ENCODE measurements around the gene TMED3. TPM values are rescaled to one million over a fixed set of nuclear protein-coding genes. Genes with fewer than 3 reads are reported as not detected.

The TMED3 gene
- total and polyA plus RNA-seq, 2 donors (not counting 1 experiment from before 2014, with no cell fraction given), result 20.7 to 32.5 TPM

- POLR2A ChIA-PET, result no interaction called here
Observed at GRCh38 chr15:79321876-79322275, 11.0 kb downstream of the TMED3 start.

GRCh38 chr15:79322306-79322705, 11.4 kb downstream of the TMED3 start:
- no peaks in the 10 kb centered on the region for H3K27me3 ChIP-seq (replicated peaks in 1 of 4; ENCODE audit: control extremely low read depth in 1 of 4, control insufficient read depth in 3 of 4, insufficient read depth in 4 of 4, low read length in 3 of 4)
- no peak for TF ChIP-seq CTCF (IDR thresholded peaks at IDR 0.05)
- Mint-ChIP-seq H3K4me3 (no peak overlapping the region), H3K9me3 (ENCODE audit: insufficient read depth) (no peaks in the 10 kb centered on the region), H3K27me3 (no peaks in the 10 kb centered on the region), H3K4me1 (no peaks in the 10 kb centered on the region), H3K27ac (no peak overlapping the region)
- H3K27ac ChIP-seq (ENCODE audit: low read length in 2 of 2), result no peak overlapping the region
- ATAC-seq (ENCODE audit: low read depth) (no peak), DNase-seq (no peak)
- no peak overlapping the region for H3K4me2 ChIP-seq (replicated peaks; ENCODE audit: low read depth, low read length, poor library complexity, severe bottlenecking)
- WGBS (ENCODE audit: insufficient coverage), result 98% methylated on average over 3 of the region's 3 CpGs
- H3K4me1 ChIP-seq (ENCODE audit: control insufficient read depth in 2 of 2, insufficient read depth in 2 of 2, low read length in 2 of 2), result no peaks in the 10 kb centered on the region
- intact Hi-C loops (cut with micrococcal nuclease), result no loop called here
- H4K20me1 ChIP-seq (ENCODE audit: control insufficient read depth, insufficient read depth, low read length, poor library complexity, severe bottlenecking), result peaks cover 22% of the 10 kb centered on the region
- CTCF ChIA-PET, result no interaction called here
- POLR2A ChIA-PET, result no interaction called here
- H3K36me3 ChIP-seq (replicated peaks in 1 of 2; ENCODE audit: control extremely low read depth in 1 of 2, control insufficient read depth in 1 of 2, extremely low read depth in 1 of 2, insufficient read depth in 2 of 2, low read length in 1 of 2), result peaks cover 7 to 61% of the 10 kb centered on the region in 2 experiments
- H3K4me3 ChIP-seq (ENCODE audit: control extremely low read depth in 1 of 5, extremely low read depth in 1 of 5, insufficient read depth in 1 of 5, low read depth in 2 of 5, low read length in 4 of 5), result no peak overlapping the region
- H2AFZ ChIP-seq (ENCODE audit: insufficient read depth, low read depth, low read length, poor library complexity, severe bottlenecking), result no peak overlapping the region
- H3K9me3 ChIP-seq (ENCODE audit: control extremely low read depth in 1 of 3, control insufficient read depth in 2 of 3, insufficient read depth in 1 of 3, low read length in 2 of 3), result no peaks in the 10 kb centered on the region
- no peaks in the 10 kb centered on the region for H3K79me2 ChIP-seq (ENCODE audit: control insufficient read depth, insufficient read depth, low read length)
- no peak overlapping the region for H3K9ac ChIP-seq (ENCODE audit: low read length)

More at GRCh38 chr15:79321876-79322275, 11.0 kb downstream of the TMED3 start:
- H3K9me3 ChIP-seq (ENCODE audit: control extremely low read depth in 1 of 3, control insufficient read depth in 2 of 3, insufficient read depth in 1 of 3, low read length in 2 of 3), result no peaks in the 10 kb centered on the region
- H3K4me3 Mint-ChIP-seq, result no peak overlapping the region
- WGBS (ENCODE audit: insufficient coverage), result 94% methylated on average over 9 of the region's 14 CpGs
- H3K4me1 ChIP-seq (ENCODE audit: control insufficient read depth in 2 of 2, insufficient read depth in 2 of 2, low read length in 2 of 2), result no peaks in the 10 kb centered on the region
- TF ChIP-seq EZH2 (IDR thresholded peaks at IDR 0.05; ENCODE audit: borderline replicate concordance, insufficient read depth, low read depth, low read length, poor library complexity, severe bottlenecking) (no peak), CTCF (IDR thresholded peaks at IDR 0.05) (no peak)
- intact Hi-C loops (cut with micrococcal nuclease), result no loop called here
- no peaks in the 10 kb centered on the region for H3K9me3 Mint-ChIP-seq (ENCODE audit: insufficient read depth)
- H3K36me3 ChIP-seq (replicated peaks in 1 of 2; ENCODE audit: control extremely low read depth in 1 of 2, control insufficient read depth in 1 of 2, extremely low read depth in 1 of 2, insufficient read depth in 2 of 2, low read length in 1 of 2), result peaks cover 7 to 65% of the 10 kb centered on the region in 2 experiments
- H3K4me1 Mint-ChIP-seq, result no peaks in the 10 kb centered on the region
- no peaks in the 10 kb centered on the region for H3K79me2 ChIP-seq (ENCODE audit: control insufficient read depth, insufficient read depth, low read length)
- no peak overlapping the region for H3K27ac ChIP-seq (ENCODE audit: low read length in 2 of 2)
- H3K27ac Mint-ChIP-seq, result no peak overlapping the region
- H3K4me2 ChIP-seq (replicated peaks; ENCODE audit: low read depth, low read length, poor library complexity, severe bottlenecking), result no peak overlapping the region
- H3K4me3 ChIP-seq (ENCODE audit: control extremely low read depth in 1 of 5, extremely low read depth in 1 of 5, insufficient read depth in 1 of 5, low read depth in 2 of 5, low read length in 4 of 5), result no peak overlapping the region
- no peak for DNase-seq
- H2AFZ ChIP-seq (ENCODE audit: insufficient read depth, low read depth, low read length, poor library complexity, severe bottlenecking), result no peak overlapping the region
- H3K27me3 Mint-ChIP-seq, result no peaks in the 10 kb centered on the region
- H3K9ac ChIP-seq (ENCODE audit: low read length), result no peak overlapping the region
- no peaks in the 10 kb centered on the region for H3K27me3 ChIP-seq (replicated peaks in 1 of 4; ENCODE audit: control extremely low read depth in 1 of 4, control insufficient read depth in 3 of 4, insufficient read depth in 4 of 4, low read length in 3 of 4)
- CTCF ChIA-PET, result no interaction called here
- H4K20me1 ChIP-seq (ENCODE audit: control insufficient read depth, insufficient read depth, low read length, poor library complexity, severe bottlenecking), result peaks cover 22% of the 10 kb centered on the region
- no peak for ATAC-seq (ENCODE audit: low read depth)

All from B cell (primary cell).